Measurements from ENCODE around the gene KCNQ5. TPM values are rescaled to one million over a fixed set of nuclear protein-coding genes. Genes with fewer than 3 reads are reported as not detected.

KCNQ5 gene
- total RNA-seq, 1 experiment from 2014 or later, result 0.07 TPM

GRCh38 chr6:72631480-72631879, 9.6 kb downstream of the KCNQ5 start:
- Histone ChIP-seq H3K79me2 (ENCODE audit: insufficient read depth, low read length) (no peaks in the 10 kb centered on the region; the same call in 1 of the 2 replicates), H3K9me3 (ENCODE audit: control insufficient read depth, low read depth, low read length) (no peaks in the 10 kb centered on the region)

More at GRCh38 chr6:72631480-72631879, 9.6 kb downstream of the KCNQ5 start:
- no peak overlapping the region for H3K18ac ChIP-seq (ENCODE audit: insufficient read length, low read depth, low read length)
- H3T11ph ChIP-seq (ENCODE audit: low read length), result no peak overlapping the region
- no peaks in the 10 kb centered on the region for H3K4me1 Mint-ChIP-seq
- no peak overlapping the region for H3K4me3 Mint-ChIP-seq
- H4K91ac ChIP-seq (ENCODE audit: insufficient read length, low read depth, low read length), result no peak overlapping the region
- H2BK5ac ChIP-seq (ENCODE audit: insufficient read length, low read length), result no peak overlapping the region
- no peak overlapping the region for H3K9ac ChIP-seq (ENCODE audit: extremely low read depth, insufficient read length, low read length)
- H2BK20ac ChIP-seq (ENCODE audit: low read depth, low read length, poor library complexity, severe bottlenecking), result no peak overlapping the region
- TF ChIP-seq CTCF (conservative IDR thresholded peaks at IDR 0.05), result no peak
- no peak overlapping the region for H3K27ac ChIP-seq (ENCODE audit: insufficient read length, low read depth, low read length)
- H3K27me3 ChIP-seq (ENCODE audit: insufficient read depth, low read length), result no peaks in the 10 kb centered on the region
- no peaks in the 10 kb centered on the region for H4K20me1 ChIP-seq (ENCODE audit: control insufficient read depth, insufficient read depth, insufficient read length)
- no peak overlapping the region for H3K4me2 ChIP-seq (ENCODE audit: insufficient read depth, insufficient read length, low read length)
- H3K23me2 ChIP-seq (ENCODE audit: insufficient read length, low read depth, low read length, poor library complexity, severe bottlenecking), result no peaks in the 10 kb centered on the region
- no peak overlapping the region for H3K27ac Mint-ChIP-seq
- H3K23ac ChIP-seq (ENCODE audit: insufficient read length, low read depth, low read length), result no peak overlapping the region
- no peaks in the 10 kb centered on the region for H3K4me1 ChIP-seq (ENCODE audit: insufficient read depth, low read length)
- DNase-seq, result no peak
- no peak overlapping the region for H3K4ac ChIP-seq (ENCODE audit: low read depth, low read length)
- no peak overlapping the region for H3K56ac ChIP-seq (ENCODE audit: insufficient read length, low read depth, low read length)
- H2BK15ac ChIP-seq (ENCODE audit: low read depth, low read length), result no peak overlapping the region
- H4K8ac ChIP-seq (replicated peaks; ENCODE audit: insufficient read length, low read depth, low read length), result no peak overlapping the region
- H2BK120ac ChIP-seq (ENCODE audit: low read depth, low read length, poor library complexity, severe bottlenecking), result no peak overlapping the region
- H3K9me3 Mint-ChIP-seq, result no peaks in the 10 kb centered on the region; a peak in 1 of 5 replicates
- no peak overlapping the region for H2AFZ ChIP-seq (ENCODE audit: low read length)
- no peak overlapping the region for H3K14ac ChIP-seq (ENCODE audit: insufficient read depth, low read length)
- H2BK12ac ChIP-seq (ENCODE audit: insufficient read length, low read depth, low read length), result no peak overlapping the region
- H3K27me3 Mint-ChIP-seq (ENCODE audit: low read depth), result peaks cover 8% of the 10 kb centered on the region
- no peak overlapping the region for H2AK5ac ChIP-seq (ENCODE audit: insufficient read length, low read length)
- no peaks in the 10 kb centered on the region for H3K79me1 ChIP-seq (ENCODE audit: insufficient read depth, low read depth, low read length, poor library complexity, severe bottlenecking)
- no peaks in the 10 kb centered on the region; a peak in 1 of 7 replicates for H3K36me3 Mint-ChIP-seq (ENCODE audit: insufficient read depth in 1 of 3, low read depth in 3 of 3)
- H4K5ac ChIP-seq (ENCODE audit: insufficient read length, low read depth, low read length), result no peak overlapping the region

All from H9 (cell line).